HepG2 (cell line): ENCODE data around the gene GSTT2. TPM values are rescaled to one million over a fixed set of nuclear protein-coding genes. Genes with fewer than 3 reads are reported as not detected.
A peak's percentile ranks its signal among the peaks of the same experiment; 100 is the strongest.

Experiments used
- ARID5B ChIP-seq: IDR thresholded peaks from 2 replicates; pipeline ENCODE4 v1.4.0; 2020; ENCODE audit warnings: mild to moderate bottlenecking, missing genetic modification reagents
- ATAD3A ChIP-seq: sonication (generic); formaldehyde crosslinking; IDR thresholded peaks from 2 replicates; pipeline ENCODE4 v1.4.0; 2020; ENCODE audit warnings: missing genetic modification reagents
- CBX2 ChIP-seq, 2 experiments: fragments of 200-600 bp in 1 of 2; sonication (generic); formaldehyde crosslinking in 1 of 2; IDR thresholded peaks; 2 replicates each; pipeline versions ENCODE4 v1.7.0 to v1.8.1; 2018 to 2022; ENCODE audit warnings: low read depth in 2 of 2, low read length in 1 of 2, mild to moderate bottlenecking in 1 of 2, missing genetic modification reagents in 1 of 2
- FOXC1 ChIP-seq: sonication (generic); formaldehyde crosslinking; IDR thresholded peaks from 2 replicates; pipeline ENCODE4 v1.8.0; 2022; ENCODE audit warnings: mild to moderate bottlenecking, missing genetic modification reagents, borderline replicate concordance
- GLI4 ChIP-seq: sonication (generic); formaldehyde crosslinking; IDR thresholded peaks from 2 replicates; pipeline ENCODE4 v1.5.1; 2020; ENCODE audit warnings: missing genetic modification reagents, mild to moderate bottlenecking, moderate library complexity, borderline replicate concordance
- GZF1 ChIP-seq: sonication (generic); formaldehyde crosslinking; IDR thresholded peaks from 2 replicates; pipeline ENCODE4 v1.5.1; 2020; ENCODE audit warnings: mild to moderate bottlenecking, missing genetic modification reagents
- ISL2 ChIP-seq: sonication (generic); formaldehyde crosslinking; IDR thresholded peaks from 2 replicates; pipeline ENCODE4 v1.5.0; 2020; ENCODE audit warnings: missing genetic modification reagents
- KAT7 ChIP-seq: IDR thresholded peaks from 2 replicates; pipeline ENCODE4 v1.6.1; 2018; ENCODE audit warnings: borderline replicate concordance, missing compliant biosample characterization
- KDM1A ChIP-seq: IDR thresholded peaks from 2 replicates; pipeline ENCODE4 v1.6.1; 2016; ENCODE audit warnings: missing compliant biosample characterization
- MED1 ChIP-seq: sonication (generic); formaldehyde crosslinking; IDR thresholded peaks from 2 replicates; pipeline ENCODE4 v1.4.0; 2020; ENCODE audit warnings: missing genetic modification reagents
- MIER3 ChIP-seq: IDR thresholded peaks from 2 replicates; pipeline ENCODE4 v1.6.1; 2016; ENCODE audit warnings: missing compliant biosample characterization, borderline replicate concordance
- POGZ ChIP-seq: sonication (generic); formaldehyde crosslinking; IDR thresholded peaks from 2 replicates; pipeline ENCODE4 v1.4.0; 2020; ENCODE audit warnings: mild to moderate bottlenecking, missing genetic modification reagents
- RAD21 ChIP-seq: fragments of 450-650 bp; formaldehyde crosslinking; IDR thresholded peaks from 2 replicates; pipeline ENCODE4 v1.5.0; 2020; ENCODE audit warnings: mild to moderate bottlenecking
- RARA ChIP-seq: IDR thresholded peaks from 2 replicates; pipeline ENCODE4 v1.6.1; 2016; ENCODE audit warnings: missing genetic modification reagents, missing compliant biosample characterization
- RORA ChIP-seq: sonication (generic); formaldehyde crosslinking; IDR thresholded peaks from 2 replicates; pipeline ENCODE4 v1.5.0; 2020; ENCODE audit warnings: mild to moderate bottlenecking, missing genetic modification reagents, moderate library complexity
- TRAFD1 ChIP-seq: sonication (generic); formaldehyde crosslinking; IDR thresholded peaks from 2 replicates; pipeline ENCODE4 v1.5.1; 2020; ENCODE audit warnings: missing genetic modification reagents, mild to moderate bottlenecking, borderline replicate concordance
- ZNF335 ChIP-seq: sonication (generic); formaldehyde crosslinking; IDR thresholded peaks from 2 replicates; pipeline ENCODE4 v1.4.0; 2020; ENCODE audit warnings: missing genetic modification reagents
- polyA plus RNA-seq, 8 experiments: library from polyadenylated mRNA; depleted of rRNA in 3 of 8; stranded (reverse) in 7 of 8; unstranded in 1 of 8; fragments of >200 nt; fragmentation: Illumina TruSeq in 4 of 8; extraction: Trizol in 4 of 8; gene quantifications; 2 replicates each; pipeline versions ENCODE4 v1.2.1 to v1.2.3, GENCODE V29; 2011 to 2016; ENCODE audit warnings: low read depth in 4 of 8, missing spikeins in 1 of 8, mixed read lengths in 1 of 8; ENCODE audit not compliant: insufficient read depth in 1 of 8
- total RNA-seq, 5 experiments: library from RNA; depleted of rRNA; stranded (reverse); fragments of >200 nt; fragmentation: Illumina TruSeq; extraction: Trizol; gene quantifications; 2 replicates each; pipeline ENCODE4 v1.2.3, GENCODE V29; 2016; ENCODE audit warnings: low read depth in 1 of 5
- TF ChIP-seq, protein P1 (sequence below): sonication (generic); formaldehyde crosslinking; IDR thresholded peaks from 2 replicates; pipeline ENCODE4 v1.5.0; 2020; ENCODE audit warnings: mild to moderate bottlenecking, missing genetic modification reagents, borderline replicate concordance
- TF ChIP-seq, protein P2 (sequence below), 2 experiments: sonication (generic) in 1 of 2; formaldehyde crosslinking in 1 of 2; IDR thresholded peaks; 2 replicates each; pipeline versions ENCODE4 v1.4.0 to v1.6.1; 2018 to 2020; ENCODE audit warnings: missing genetic modification reagents in 2 of 2, borderline replicate concordance in 1 of 2, low read depth in 1 of 2, mild to moderate bottlenecking in 1 of 2, missing biosample characterization in 1 of 2

GSTT2 gene
- total and polyA plus RNA-seq, 2 of the 13 experiments (the other 11 are each of a cell fraction or from before 2014, with no cell fraction given) = not detected

DNA sequence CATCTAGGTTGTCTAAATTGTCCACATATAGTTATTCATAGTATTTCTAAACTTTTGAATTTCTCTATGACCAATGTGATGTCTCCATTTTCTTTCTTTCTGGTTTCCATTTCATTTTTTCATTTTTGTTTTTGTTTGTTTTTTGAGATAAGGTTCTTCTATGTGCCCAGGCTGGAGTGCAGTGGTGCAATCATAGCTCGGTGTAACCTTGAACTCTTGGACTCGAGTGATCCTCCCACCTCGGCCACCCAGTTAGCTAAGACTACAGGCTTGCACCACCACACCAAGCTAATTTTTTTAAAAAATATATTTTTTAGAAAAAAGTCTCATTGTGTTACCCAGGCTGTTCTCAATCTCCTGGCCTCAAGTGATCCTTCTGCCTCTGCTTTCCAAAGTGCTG is 17.2 kb downstream of the GSTT2 start (continued):
- TF ChIP-seq TRAFD1 (CRISPR knock-in tag) (no peak), CBX2 (IDR thresholded peaks at IDR 0.05; ENCODE audit: low read depth, low read length) (no peak), CBX2 (CRISPR knock-in tag; IDR thresholded peaks at IDR 0.05; ENCODE audit: low read depth) (no peak), GZF1 (CRISPR knock-in tag) (no peak), RAD21 (no peak), KDM1A (0 out of 2 replicates have a peak, but pooled peaks have one; percentile 39), ATAD3A (CRISPR knock-in tag) (no peak), KAT7 (CRISPR knock-in tag) (no peak), MIER3 (CRISPR knock-in tag) (0 out of 2 replicates have a peak, but pooled peaks have one; percentile 32), ZNF335 (CRISPR knock-in tag) (no peak), RORA (CRISPR knock-in tag) (no peak), ISL2 (CRISPR knock-in tag) (0 out of 2 replicates have a peak, but pooled peaks have one; percentile 20), GLI4 (no peak), POGZ (CRISPR knock-in tag) (peak; percentile 43; the same call in 1 of the 2 replicates), FOXC1 (no peak), MED1 (CRISPR knock-in tag) (peak; percentile 44; the same call in 1 of the 2 replicates), ARID5B (CRISPR knock-in tag) (peak; percentile 71), RARA (peak; percentile 74)
- TF ChIP-seq, protein P1, sequence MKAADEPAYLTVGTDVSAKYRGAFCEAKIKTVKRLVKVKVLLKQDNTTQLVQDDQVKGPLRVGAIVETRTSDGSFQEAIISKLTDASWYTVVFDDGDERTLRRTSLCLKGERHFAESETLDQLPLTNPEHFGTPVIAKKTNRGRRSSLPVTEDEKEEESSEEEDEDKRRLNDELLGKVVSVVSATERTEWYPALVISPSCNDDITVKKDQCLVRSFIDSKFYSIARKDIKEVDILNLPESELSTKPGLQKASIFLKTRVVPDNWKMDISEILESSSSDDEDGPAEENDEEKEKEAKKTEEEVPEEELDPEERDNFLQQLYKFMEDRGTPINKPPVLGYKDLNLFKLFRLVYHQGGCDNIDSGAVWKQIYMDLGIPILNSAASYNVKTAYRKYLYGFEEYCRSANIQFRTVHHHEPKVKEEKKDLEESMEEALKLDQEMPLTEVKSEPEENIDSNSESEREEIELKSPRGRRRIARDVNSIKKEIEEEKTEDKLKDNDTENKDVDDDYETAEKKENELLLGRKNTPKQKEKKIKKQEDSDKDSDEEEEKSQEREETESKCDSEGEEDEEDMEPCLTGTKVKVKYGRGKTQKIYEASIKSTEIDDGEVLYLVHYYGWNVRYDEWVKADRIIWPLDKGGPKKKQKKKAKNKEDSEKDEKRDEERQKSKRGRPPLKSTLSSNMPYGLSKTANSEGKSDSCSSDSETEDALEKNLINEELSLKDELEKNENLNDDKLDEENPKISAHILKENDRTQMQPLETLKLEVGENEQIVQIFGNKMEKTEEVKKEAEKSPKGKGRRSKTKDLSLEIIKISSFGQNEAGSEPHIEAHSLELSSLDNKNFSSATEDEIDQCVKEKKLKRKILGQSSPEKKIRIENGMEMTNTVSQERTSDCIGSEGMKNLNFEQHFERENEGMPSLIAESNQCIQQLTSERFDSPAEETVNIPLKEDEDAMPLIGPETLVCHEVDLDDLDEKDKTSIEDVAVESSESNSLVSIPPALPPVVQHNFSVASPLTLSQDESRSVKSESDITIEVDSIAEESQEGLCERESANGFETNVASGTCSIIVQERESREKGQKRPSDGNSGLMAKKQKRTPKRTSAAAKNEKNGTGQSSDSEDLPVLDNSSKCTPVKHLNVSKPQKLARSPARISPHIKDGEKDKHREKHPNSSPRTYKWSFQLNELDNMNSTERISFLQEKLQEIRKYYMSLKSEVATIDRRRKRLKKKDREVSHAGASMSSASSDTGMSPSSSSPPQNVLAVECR (CRISPR knock-in tag) = no peak
- TF ChIP-seq, protein P2, sequence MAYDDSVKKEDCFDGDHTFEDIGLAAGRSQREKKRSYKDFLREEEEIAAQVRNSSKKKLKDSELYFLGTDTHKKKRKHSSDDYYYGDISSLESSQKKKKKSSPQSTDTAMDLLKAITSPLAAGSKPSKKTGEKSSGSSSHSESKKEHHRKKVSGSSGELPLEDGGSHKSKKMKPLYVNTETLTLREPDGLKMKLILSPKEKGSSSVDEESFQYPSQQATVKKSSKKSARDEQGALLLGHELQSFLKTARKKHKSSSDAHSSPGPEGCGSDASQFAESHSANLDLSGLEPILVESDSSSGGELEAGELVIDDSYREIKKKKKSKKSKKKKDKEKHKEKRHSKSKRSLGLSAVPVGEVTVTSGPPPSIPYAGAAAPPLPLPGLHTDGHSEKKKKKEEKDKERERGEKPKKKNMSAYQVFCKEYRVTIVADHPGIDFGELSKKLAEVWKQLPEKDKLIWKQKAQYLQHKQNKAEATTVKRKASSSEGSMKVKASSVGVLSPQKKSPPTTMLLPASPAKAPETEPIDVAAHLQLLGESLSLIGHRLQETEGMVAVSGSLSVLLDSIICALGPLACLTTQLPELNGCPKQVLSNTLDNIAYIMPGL (CRISPR knock-in tag; IDR thresholded peaks at IDR 0.05; ENCODE audit: borderline replicate concordance in 1 of 2, low read depth in 1 of 2) = no peak
